HepG2 (cell line): ENCODE data around the gene SASH1. TPM values are rescaled to one million over a fixed set of nuclear protein-coding genes. Genes with fewer than 3 reads are reported as not detected.

Experiments
- ATAC-seq: fragments of 200-7000 bp; cut with Tn5 transposase; 3 replicates; pipeline ENCODE4 v1.9.1; 2020; ENCODE audit warnings: mild to moderate bottlenecking, moderate library complexity
- BruUV-seq: library from RNA; stranded (reverse); fragments of 400-500 nt; replicated peaks from 2 replicates; lab custom pipeline; 2021; lab: Mats Ljungman, UMichigan
- CTCF ChIA-PET: fragments of 300-600 bp; formaldehyde crosslinking; extraction: SDS; loops from one replicate; lab custom pipeline; 2021; ENCODE audit warnings: low total read pairs, inconsistent platforms, low intra/inter-chr PET ratio; lab: Yijun Ruan, JAX
- POLR2A ChIA-PET: fragments of 350-600 bp; sonication (Branson Sonifier 250); formaldehyde crosslinking; loops from one replicate; lab custom pipeline; 2020; ENCODE audit warnings: antibody characterized with exemption, inconsistent platforms; lab: Yijun Ruan, JAX
- DNase-seq: peaks from one replicate; pipeline ENCODE4 v3.0.0-alpha.2; 2015; ENCODE audit warnings: low spot score
- FAIRE-seq: peaks from 3 replicates; lab custom pipeline; 2011; peaks lifted over from hg19 to GRCh38; lab: Jason Lieb, UNC
- H2AFZ ChIP-seq: one replicate; pipeline ENCODE4 v1.6.1; 2011; ENCODE audit warnings: low read length, inconsistent platforms
- H3K27ac ChIP-seq: fragments of 300-600 bp; 3 replicates; pipeline ENCODE4 v1.8.0; 2011; ENCODE audit warnings: mixed run types, mild to moderate bottlenecking, mixed read lengths, low read length, inconsistent platforms; ENCODE audit not compliant: insufficient read depth; ENCODE audit errors: extremely low read length
- H3K27me3 ChIP-seq, 2 experiments: fragments of 200-600 bp in 1 of 2; 2 replicates in 1 of 2; 3 replicates in 1 of 2; pipeline versions ENCODE4 v1.6.0 to v1.8.0; 2011; ENCODE audit warnings: low read length in 2 of 2, mild to moderate bottlenecking in 2 of 2, moderate library complexity in 2 of 2, inconsistent platforms in 1 of 2; ENCODE audit not compliant: insufficient read depth in 2 of 2, control insufficient read depth in 1 of 2
- H3K36me3 ChIP-seq, 2 experiments: fragments of 200-600 bp in 1 of 2; replicated peaks in 1 of 2; 2 replicates in 1 of 2; 3 replicates in 1 of 2; pipeline versions ENCODE4 v1.5.1 to v1.8.0; 2011; ENCODE audit warnings: low read length in 2 of 2, inconsistent platforms in 1 of 2; ENCODE audit not compliant: insufficient read depth in 2 of 2, control insufficient read depth in 1 of 2
- H3K4me1 ChIP-seq: 2 replicates; pipeline ENCODE4 v1.5.1; 2012; ENCODE audit warnings: low read length, inconsistent platforms; ENCODE audit not compliant: insufficient read depth
- H3K4me2 ChIP-seq: 2 replicates; pipeline ENCODE4 v1.6.0; 2011; ENCODE audit warnings: low read depth, low read length, inconsistent platforms
- H3K4me3 ChIP-seq, 3 experiments: fragments of 200-600 bp in 1 of 3; sonication (generic), shearing (Covaris generic) in 1 of 3; replicated peaks in 1 of 3; 2 replicates each; pipeline ENCODE4 v1.5.1; 2011 to 2016; ENCODE audit warnings: low read length in 3 of 3, inconsistent platforms in 2 of 3, low read depth in 2 of 3, mild to moderate bottlenecking in 2 of 3, control low read depth in 1 of 3, mixed read lengths in 1 of 3; ENCODE audit not compliant: insufficient read depth in 1 of 3
- H3K79me2 ChIP-seq: one replicate; pipeline ENCODE4 v1.6.1; 2011; ENCODE audit warnings: low read length, inconsistent platforms; ENCODE audit not compliant: insufficient read depth
- H3K9ac ChIP-seq: 2 replicates; pipeline ENCODE4 v1.6.0; 2011; ENCODE audit warnings: mild to moderate bottlenecking, low read depth, low read length, inconsistent platforms; ENCODE audit not compliant: insufficient read depth
- H3K9me3 ChIP-seq: 2 replicates; pipeline ENCODE4 v1.5.1; 2012; ENCODE audit warnings: mild to moderate bottlenecking, low read length
- H4K20me1 ChIP-seq: 2 replicates; pipeline ENCODE4 v1.6.0; 2011; ENCODE audit warnings: inconsistent platforms, mild to moderate bottlenecking, low read length, moderate library complexity; ENCODE audit not compliant: insufficient read depth
- GATAD1 ChIP-seq: IDR thresholded peaks from 2 replicates; pipeline ENCODE4 v1.6.1; 2016; ENCODE audit warnings: missing genetic modification reagents, missing compliant biosample characterization
- HOXA9 ChIP-seq: sonication (generic); formaldehyde crosslinking; IDR thresholded peaks from 2 replicates; pipeline ENCODE4 v1.8.1; 2022; ENCODE audit warnings: missing genetic modification reagents, mild to moderate bottlenecking, moderate library complexity, borderline replicate concordance
- RBM22 ChIP-seq: fragments of 200-400 bp; formaldehyde crosslinking; optimal IDR thresholded peaks from 2 replicates; pipeline ENCODE3; 2017; ENCODE audit warnings: mild to moderate bottlenecking, low read length, moderate library complexity
- RBM39 ChIP-seq: fragments of 200-400 bp; formaldehyde crosslinking; IDR thresholded peaks from one replicate; pipeline ENCODE4 v1.6.1; 2018; ENCODE audit warnings: antibody characterized with exemption, mild to moderate bottlenecking, low read depth, low read length; ENCODE audit not compliant: poor library complexity, severe bottlenecking
- SNAI1 ChIP-seq: sonication (generic); formaldehyde crosslinking; IDR thresholded peaks from 2 replicates; pipeline ENCODE4 v1.5.0; 2020; ENCODE audit warnings: mild to moderate bottlenecking, missing genetic modification reagents, borderline replicate concordance
- TARDBP ChIP-seq: sonication (generic); formaldehyde crosslinking; IDR thresholded peaks from 2 replicates; pipeline ENCODE4 v1.8.0; 2022; ENCODE audit warnings: mild to moderate bottlenecking, missing genetic modification reagents
- ZEB1 ChIP-seq: IDR thresholded peaks from 2 replicates; pipeline ENCODE4 v1.6.1; 2012; ENCODE audit warnings: mild to moderate bottlenecking, low read depth, inconsistent platforms; ENCODE audit not compliant: insufficient replicate concordance
- ZNF234 ChIP-seq: sonication (generic); formaldehyde crosslinking; conservative IDR thresholded peaks from 2 replicates; pipeline ENCODE4 v1.5.1; 2020; ENCODE audit warnings: mild to moderate bottlenecking, missing genetic modification reagents
- ZNF24 ChIP-seq: fragments of 450-650 bp; IDR thresholded peaks from 2 replicates; pipeline ENCODE4 v1.6.1; 2017; ENCODE audit warnings: antibody characterized with exemption, mild to moderate bottlenecking
- ZNF670 ChIP-seq: sonication (generic); formaldehyde crosslinking; IDR thresholded peaks from 2 replicates; pipeline ENCODE4 v1.8.0; 2022; ENCODE audit warnings: mild to moderate bottlenecking, missing genetic modification reagents, borderline replicate concordance
- ZSCAN12 ChIP-seq: sonication (generic); formaldehyde crosslinking; IDR thresholded peaks from 2 replicates; pipeline ENCODE4 v1.9.0; 2021; ENCODE audit warnings: mild to moderate bottlenecking, missing genetic modification reagents
- WGBS: methylation state at CpG from one replicate; pipeline ENCODE4 v1.1.6; 2017; ENCODE audit warnings: low lambda C conversion rate; 5-methylcytosine and 5-hydroxymethylcytosine counted together
- in situ Hi-C: cut with HindIII; loops from 2 replicates; pipeline ENCODE4 v1.10.0; 2017; ENCODE audit warnings: low pct_unique_long_range_greater_than_20kb; ENCODE audit not compliant: extremely low pct_ligation_motif_present
- intact Hi-C: fragments of 100-400 bp; cut with micrococcal nuclease; formaldehyde crosslinking; loops from one replicate; pipeline ENCODE4 v1.10.0; 2022; ENCODE audit not compliant: unreplicated experiment
- polyA plus RNA-seq, 8 experiments: library from polyadenylated mRNA; depleted of rRNA in 3 of 8; stranded (reverse) in 7 of 8; unstranded in 1 of 8; fragments of >200 nt; fragmentation: Illumina TruSeq in 4 of 8; extraction: Trizol in 4 of 8; gene quantifications; 2 replicates each; pipeline versions ENCODE4 v1.2.1 to v1.2.3, GENCODE V29; 2011 to 2016; ENCODE audit warnings: low read depth in 4 of 8, missing spikeins in 1 of 8, mixed read lengths in 1 of 8; ENCODE audit not compliant: insufficient read depth in 1 of 8
- total RNA-seq, 5 experiments: library from RNA; depleted of rRNA; stranded (reverse); fragments of >200 nt; fragmentation: Illumina TruSeq; extraction: Trizol; gene quantifications; 2 replicates each; pipeline ENCODE4 v1.2.3, GENCODE V29; 2016; ENCODE audit warnings: low read depth in 1 of 5
- TF ChIP-seq, protein P1 (sequence below): sonication (generic); formaldehyde crosslinking; IDR thresholded peaks from 2 replicates; pipeline ENCODE4 v1.5.1; 2020; ENCODE audit warnings: missing genetic modification reagents, mild to moderate bottlenecking, borderline replicate concordance
- TF ChIP-seq, protein P2 (sequence below): IDR thresholded peaks from 2 replicates; pipeline ENCODE4 v1.6.1; 2016

Gene SASH1
- total and polyA plus RNA-seq, 2 of the 13 experiments (the other 11 are each of a cell fraction or from before 2014, with no cell fraction given), result 7.5 to 8.2 TPM

DNA sequence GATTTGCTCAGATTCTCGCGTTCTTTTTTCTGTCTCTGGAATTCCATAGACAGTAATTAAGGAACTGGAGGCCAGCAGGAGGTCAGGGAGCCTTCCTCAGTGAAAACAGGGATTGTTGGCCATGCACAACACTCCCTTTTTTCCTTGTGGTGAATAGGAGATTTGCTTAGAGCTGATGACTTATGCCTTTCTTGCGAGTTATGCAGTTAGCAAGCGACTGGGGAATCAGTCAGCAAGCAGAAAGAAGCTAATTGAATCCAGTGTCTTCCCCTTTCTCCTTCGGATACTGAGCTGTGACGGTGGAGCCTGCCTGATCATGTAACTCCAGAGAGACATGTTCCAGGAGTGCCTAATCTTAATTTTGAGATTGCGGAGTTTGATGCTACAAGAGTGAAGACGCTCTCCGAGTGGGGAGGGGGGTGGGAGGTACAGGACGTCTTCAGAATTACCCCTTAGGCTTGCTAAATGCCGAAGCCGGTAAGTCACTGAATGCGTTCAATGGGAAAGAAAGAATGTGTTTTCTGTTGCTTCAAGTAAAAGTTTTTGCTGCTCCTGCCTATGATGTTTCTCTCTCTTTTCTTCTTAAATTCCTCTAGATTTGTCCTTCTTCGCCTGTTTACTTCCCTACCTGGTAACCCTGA, 165.9 kb downstream of the SASH1 start:
- TF ChIP-seq ZEB1 (no peak), GATAD1 (CRISPR knock-in tag) (no peak), TARDBP (CRISPR knock-in tag) (no peak), RBM22 (no peak), ZSCAN12 (no peak)
- TF ChIP-seq, all 625 proteins: peak for 0
- WGBS, result 96% methylated on average over 14 of the region's 14 CpGs
- Histone ChIP-seq H3K79me2 (no peaks in the 10 kb centered on the region), H3K27ac (no peak overlapping the region), H3K36me3 (no peaks in the 10 kb centered on the region; a peak in 1 of 5 replicates), H3K4me2 (no peak overlapping the region), H3K4me1 (no peaks in the 10 kb centered on the region), H3K4me3 (no peak overlapping the region), H3K9me3 (no peaks in the 10 kb centered on the region), H3K27me3 (no peaks in the 10 kb centered on the region), H3K9ac (no peak overlapping the region), H4K20me1 (no peaks in the 10 kb centered on the region), H2AFZ (no peak overlapping the region)
- intact Hi-C loops (no loop called here), in situ Hi-C loops (no loop called here)
- no peak for FAIRE-seq
- DNase-seq, result no peak
- CTCF ChIA-PET, result no interaction called here
- ATAC-seq, result no peak
- BruUV-seq, result no TSS peak
- POLR2A ChIA-PET, result no interaction called here

DNA sequence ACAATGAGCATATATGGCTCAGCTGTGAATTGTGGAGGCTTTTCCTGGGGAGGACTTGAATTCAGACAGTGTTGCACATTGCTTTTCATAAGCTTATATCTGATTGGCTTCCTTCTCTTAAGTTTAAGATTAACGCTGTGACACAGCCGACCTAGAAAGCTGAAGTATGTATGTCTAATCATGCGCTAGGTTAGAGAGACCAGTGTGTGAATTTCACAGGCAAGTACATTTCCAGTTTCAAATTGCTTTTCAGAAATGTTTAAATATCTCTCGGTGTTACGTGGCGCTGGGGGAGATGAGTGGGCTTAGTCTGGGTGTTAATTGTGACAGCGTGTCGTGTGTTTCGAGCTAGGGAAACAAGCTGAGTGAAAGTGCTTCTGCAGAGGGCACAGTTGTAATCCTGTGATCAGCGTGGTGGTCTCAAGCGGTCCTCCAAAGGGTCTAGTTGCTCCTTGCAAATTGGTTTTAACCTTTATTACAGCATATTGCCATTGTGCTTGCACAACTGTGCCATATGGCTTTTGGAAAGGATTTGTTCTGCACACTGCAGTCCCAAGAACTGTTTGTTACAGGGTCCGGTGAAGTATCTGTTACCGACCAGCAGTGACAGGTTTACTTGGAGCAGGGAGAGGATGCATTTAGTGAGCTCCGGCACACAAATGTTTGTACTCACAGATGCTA, 166.6 kb downstream of the SASH1 start:
- Histone ChIP-seq H2AFZ (no peak overlapping the region), H3K27me3 (no peaks in the 10 kb centered on the region), H4K20me1 (no peaks in the 10 kb centered on the region), H3K4me2 (no peak overlapping the region), H3K27ac (no peak overlapping the region), H3K4me3 (no peak overlapping the region), H3K9ac (no peak overlapping the region), H3K36me3 (no peaks in the 10 kb centered on the region; a peak in 1 of 5 replicates), H3K79me2 (no peaks in the 10 kb centered on the region), H3K4me1 (no peaks in the 10 kb centered on the region), H3K9me3 (no peaks in the 10 kb centered on the region)
- POLR2A ChIA-PET, result no interaction called here
- ATAC-seq (no peak), DNase-seq (no peak), FAIRE-seq (no peak)
- CTCF ChIA-PET, result no interaction called here
- intact Hi-C loops, result no loop called here
- no TSS peak for BruUV-seq
- in situ Hi-C loops, result no loop called here
- 94% methylated on average over 14 of the region's 14 CpGs for WGBS
- no peak for TF ChIP-seq ZNF24
- no peak for TF ChIP-seq RBM39
- TF ChIP-seq ZNF234 (CRISPR knock-in tag), result no peak
- TF ChIP-seq HOXA9, result no peak
- TF ChIP-seq ZNF670 (CRISPR knock-in tag), result no peak
- TF ChIP-seq, protein P1, sequence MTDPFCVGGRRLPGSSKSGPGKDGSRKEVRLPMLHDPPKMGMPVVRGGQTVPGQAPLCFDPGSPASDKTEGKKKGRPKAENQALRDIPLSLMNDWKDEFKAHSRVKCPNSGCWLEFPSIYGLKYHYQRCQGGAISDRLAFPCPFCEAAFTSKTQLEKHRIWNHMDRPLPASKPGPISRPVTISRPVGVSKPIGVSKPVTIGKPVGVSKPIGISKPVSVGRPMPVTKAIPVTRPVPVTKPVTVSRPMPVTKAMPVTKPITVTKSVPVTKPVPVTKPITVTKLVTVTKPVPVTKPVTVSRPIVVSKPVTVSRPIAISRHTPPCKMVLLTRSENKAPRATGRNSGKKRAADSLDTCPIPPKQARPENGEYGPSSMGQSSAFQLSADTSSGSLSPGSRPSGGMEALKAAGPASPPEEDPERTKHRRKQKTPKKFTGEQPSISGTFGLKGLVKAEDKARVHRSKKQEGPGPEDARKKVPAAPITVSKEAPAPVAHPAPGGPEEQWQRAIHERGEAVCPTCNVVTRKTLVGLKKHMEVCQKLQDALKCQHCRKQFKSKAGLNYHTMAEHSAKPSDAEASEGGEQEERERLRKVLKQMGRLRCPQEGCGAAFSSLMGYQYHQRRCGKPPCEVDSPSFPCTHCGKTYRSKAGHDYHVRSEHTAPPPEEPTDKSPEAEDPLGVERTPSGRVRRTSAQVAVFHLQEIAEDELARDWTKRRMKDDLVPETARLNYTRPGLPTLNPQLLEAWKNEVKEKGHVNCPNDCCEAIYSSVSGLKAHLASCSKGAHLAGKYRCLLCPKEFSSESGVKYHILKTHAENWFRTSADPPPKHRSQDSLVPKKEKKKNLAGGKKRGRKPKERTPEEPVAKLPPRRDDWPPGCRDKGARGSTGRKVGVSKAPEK (CRISPR knock-in tag), result no peak
- no peak for TF ChIP-seq SNAI1
- TF ChIP-seq, protein P2, sequence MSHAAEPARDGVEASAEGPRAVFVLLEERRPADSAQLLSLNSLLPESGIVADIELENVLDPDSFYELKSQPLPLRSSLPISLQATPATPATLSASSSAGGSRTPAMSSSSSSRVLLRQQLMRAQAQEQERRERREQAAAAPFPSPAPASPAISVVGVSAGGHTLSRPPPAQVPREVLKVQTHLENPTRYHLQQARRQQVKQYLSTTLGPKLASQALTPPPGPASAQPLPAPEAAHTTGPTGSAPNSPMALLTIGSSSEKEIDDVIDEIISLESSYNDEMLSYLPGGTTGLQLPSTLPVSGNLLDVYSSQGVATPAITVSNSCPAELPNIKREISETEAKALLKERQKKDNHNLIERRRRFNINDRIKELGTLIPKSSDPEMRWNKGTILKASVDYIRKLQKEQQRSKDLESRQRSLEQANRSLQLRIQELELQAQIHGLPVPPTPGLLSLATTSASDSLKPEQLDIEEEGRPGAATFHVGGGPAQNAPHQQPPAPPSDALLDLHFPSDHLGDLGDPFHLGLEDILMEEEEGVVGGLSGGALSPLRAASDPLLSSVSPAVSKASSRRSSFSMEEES, result no peak
